SKM-1 treated with dmso at 0.1 percent for 144 hours (cell line): Measurements from ENCODE around the gene EFHC1.

Experiments used
- DNase-seq: peaks from one replicate; lab custom pipeline; 2025; ENCODE audit not compliant: unreplicated experiment; lab: John Stamatoyannopoulos, UW

EFHC1 gene

DNA sequence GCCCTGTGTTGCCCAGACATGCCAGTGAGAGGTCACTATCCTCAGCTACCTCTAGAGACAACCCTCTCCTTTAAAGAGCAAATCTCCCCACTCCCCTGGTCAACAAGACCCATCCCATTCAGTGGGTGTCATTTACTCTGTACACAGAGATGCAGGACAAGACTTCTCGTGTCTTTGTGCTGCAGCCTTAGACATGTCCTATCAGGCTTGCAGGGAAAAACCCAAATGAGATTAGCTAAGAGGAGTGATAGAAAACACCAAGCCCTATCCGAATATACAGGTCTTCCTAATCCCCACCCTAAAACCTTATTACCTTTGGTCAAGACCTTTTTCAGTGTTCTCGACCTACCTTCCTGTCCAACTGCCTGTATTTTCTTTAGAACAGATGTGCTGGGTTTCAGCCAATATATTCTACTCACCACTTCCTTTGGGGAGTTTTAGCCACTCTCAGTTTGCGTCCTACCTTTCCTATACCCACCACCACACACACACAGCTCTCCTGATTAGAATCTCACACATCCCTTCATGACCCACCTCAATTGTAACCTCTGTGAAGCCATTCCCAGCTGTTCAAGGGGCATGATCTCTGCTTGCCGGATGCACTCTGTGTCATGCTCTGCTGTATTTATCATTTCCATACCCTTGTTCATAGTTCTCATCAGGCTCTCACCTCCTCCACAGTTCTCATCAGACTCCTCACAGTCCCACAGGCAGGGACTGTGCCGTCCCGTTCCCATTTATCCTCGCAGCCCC lies 117.0 kb downstream of the EFHC1 start:
- DNase-seq = no peak

DNA sequence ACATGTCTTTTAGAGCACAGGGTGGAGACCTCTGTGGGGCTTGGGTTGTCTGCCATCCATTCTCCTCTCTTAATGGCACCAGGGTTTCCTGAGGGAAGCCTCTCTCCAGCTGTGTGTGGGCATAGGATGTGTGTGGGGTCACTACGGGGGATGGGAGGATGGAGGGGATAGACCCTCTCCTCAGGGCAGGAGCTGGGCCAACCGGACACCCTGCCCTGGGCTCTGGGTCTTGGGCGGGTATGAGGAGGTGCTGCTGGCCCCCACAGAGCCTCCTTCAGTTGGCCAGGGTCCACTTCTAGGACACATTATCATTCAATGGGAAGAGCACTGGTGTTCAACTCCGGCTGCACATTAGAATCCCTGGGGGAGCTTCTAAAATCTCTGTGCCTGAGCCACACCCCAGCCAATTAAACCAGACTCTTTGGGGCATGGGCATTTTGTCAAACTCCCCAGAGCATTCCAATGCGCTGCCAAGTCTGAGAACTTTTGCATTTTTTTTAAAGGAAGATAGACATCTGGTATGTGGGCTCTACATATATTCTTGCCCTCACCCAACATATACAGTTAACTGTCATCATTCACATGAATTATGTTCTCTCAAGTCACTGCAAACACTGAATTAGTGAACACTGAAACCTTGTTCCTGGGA lies 118.2 kb downstream of the EFHC1 start:
- DNase-seq = no peak

GRCh38 chr6:52538901-52539354 lies 118.8 kb downstream of the EFHC1 start:
- DNase-seq = no peak

- DNase-seq = no peak
Measured at GRCh38 chr6:52539607-52540006, 119.5 kb downstream of the EFHC1 start.

GRCh38 chr6:52540286-52540902 lies 120.3 kb downstream of the EFHC1 start:
- DNase-seq = no peak

DNA sequence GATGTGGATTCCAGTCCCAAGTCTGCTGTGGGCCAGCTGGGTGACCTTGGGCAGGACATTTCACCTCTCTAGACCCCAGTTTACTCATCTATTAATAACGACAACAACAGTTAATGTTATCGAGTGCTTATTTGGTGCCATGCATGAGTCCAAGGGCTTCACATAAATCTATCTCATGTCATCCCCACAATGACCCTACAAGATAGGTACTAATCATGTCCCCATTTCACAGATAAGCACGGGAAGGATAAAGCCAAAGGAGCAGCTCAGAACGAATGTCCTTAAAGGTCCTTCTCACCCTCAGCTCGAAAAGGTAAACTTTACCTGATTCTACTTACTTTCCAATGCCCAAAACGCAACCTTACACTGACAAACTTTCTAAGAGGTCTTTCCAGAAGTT lies 121.0 kb downstream of the EFHC1 start:
- no peak for DNase-seq

DNA sequence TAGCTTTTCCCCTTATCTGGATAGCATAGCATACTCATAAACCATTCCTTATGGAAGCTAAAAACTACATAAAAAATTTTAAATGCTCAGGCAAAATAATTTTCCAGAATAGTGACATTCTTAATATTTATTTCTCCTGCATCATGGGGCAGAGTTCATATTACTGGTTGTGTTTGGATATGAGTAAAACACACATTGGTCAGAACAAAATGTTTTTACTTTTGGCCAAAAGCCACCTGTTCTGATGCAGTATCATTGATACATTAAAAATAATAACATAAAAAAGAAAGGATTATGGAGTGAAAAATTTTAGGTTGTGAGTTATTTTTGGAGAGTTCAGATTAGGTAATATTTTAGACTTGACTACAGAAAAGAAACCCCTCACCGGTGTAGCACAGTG lies 123.1 kb downstream of the EFHC1 start:
- no peak for DNase-seq

DNA sequence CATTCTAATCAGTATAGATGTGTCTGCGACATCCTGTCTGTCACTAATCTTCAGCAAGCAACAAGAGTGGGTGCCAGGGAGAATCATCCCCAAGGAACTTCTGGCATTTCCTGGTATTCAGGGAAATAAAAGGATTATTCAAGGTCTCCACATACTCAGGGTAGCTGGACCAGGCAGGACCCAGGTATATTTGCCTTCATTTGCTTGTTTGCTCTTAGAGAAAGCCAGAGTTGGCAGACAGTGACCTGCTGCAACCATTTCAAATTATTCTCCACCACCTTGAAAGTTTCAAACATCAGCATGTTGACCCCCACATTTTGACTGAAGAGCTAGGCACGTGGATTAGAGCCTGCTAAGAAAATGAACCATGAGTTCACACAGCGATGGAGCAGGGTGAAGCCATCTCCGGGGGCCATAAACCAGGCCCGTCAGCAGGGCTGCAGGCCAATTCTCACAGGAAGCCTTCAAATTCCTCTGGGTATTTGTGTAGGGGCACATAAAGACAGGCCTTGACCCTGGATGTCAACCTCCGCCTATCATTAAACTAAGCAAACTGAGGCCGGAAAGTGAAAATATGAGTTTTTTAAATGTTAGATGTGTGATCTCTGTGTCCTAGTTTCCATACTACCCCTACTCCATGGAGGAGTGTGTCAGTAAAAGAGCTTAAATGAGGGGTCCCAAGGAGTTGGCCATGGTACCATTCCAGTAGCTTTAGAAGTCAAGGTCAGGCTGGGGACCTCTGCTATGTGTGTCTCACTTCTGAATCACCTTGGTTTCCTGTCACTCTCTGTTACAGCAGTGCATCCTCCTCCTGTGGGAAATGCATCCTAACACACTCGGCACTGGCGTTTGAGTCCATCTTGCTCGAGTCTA lies 123.8 kb downstream of the EFHC1 start:
- no peak for DNase-seq

DNA sequence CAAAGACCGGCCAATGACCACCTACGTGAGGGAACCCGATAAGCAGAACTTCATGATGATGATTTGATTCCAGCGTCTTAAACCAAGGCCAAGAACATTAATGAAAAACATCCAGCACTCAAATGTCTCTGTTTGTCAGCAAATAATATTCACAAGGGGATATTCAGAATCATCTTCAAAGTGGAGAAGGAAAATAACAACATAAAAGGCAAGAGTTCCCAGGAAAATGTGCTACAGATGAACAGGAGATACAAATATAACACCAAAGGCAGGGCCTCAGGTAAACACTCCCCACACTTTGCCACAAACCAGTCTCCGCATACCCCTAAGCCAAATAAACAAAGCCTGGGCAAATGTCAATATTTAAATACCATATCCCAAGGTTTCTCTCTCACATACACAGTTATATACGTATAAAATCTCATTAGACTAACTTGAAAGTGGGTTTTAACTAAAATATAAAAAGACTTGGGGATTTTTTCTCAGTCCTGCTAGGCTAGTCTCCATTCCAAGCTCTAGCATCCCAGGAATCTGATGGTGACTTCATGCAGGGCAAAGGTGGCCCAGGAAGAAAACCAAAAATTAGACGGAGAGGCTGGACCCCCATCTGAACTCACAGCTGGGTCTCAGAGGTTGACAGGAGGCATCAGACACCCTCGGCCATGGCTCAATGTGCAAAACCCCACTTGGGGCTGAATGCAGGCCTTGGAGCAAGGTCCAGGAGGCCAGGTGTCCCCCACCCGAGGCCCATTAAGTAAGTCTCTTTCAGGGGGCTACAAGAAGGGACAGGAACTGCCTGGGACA lies 124.7 kb downstream of the EFHC1 start:
- DNase-seq = no peak

- no peak for DNase-seq
Measured at GRCh38 chr6:52545406-52546119, 125.4 kb downstream of the EFHC1 start.

DNA sequence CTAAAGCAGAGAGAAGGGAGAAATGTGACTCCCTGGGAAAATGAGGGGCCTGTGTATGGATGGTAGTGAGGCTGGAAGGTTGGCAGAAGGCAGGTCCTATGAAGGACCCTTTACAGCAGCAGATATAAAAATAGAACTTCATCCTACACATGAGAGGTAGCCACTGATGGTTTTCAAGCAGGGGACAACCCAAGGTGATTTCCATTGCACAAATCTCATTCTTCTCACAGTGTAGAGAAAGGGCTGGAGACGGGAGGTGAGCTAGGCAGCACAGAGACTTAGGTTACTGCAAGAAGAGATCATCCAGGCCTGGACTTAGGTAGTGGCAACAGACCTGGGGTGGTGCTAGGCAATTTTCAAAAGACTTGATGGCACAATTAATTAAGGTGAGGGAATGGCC lies 126.0 kb downstream of the EFHC1 start:
- DNase-seq = no peak

- DNase-seq = no peak
Measured at GRCh38 chr6:52546678-52547077, 126.5 kb downstream of the EFHC1 start.

DNA sequence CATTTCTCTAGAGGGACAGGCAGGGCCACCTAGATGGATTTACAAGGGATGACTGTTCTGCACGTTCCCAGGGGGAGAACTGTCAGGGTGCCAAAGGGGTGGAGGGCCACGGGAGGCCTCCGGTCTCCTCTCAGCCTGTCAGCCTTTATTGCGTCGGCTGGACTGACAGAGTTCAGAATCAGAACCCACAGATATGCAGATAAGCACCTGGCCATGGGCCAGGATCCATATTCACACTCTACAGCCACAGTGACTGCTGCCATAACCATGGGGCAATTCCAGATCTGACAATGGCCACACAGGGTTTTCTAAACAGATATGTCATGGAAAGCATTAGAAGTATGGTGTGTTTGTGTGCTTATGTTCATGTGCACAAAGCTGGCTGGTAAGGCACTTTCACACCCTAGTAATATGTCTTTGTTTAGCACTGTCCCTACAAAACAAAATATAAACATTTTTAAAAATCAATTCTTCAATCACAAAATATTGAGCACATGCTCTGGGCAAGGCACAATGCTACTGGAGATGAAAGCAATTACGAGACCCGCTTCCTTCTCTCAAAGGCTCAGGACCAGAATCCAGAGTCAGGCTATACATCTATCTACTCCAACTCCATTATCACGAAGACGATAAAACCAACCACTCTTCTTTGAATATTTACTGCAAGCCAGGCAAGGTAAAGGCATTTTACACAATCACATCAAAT lies 127.7 kb downstream of the EFHC1 start:
- no peak for DNase-seq

GRCh38 chr6:52548353-52548713 lies 128.2 kb downstream of the EFHC1 start:
- DNase-seq = peak; percentile 70

DNA sequence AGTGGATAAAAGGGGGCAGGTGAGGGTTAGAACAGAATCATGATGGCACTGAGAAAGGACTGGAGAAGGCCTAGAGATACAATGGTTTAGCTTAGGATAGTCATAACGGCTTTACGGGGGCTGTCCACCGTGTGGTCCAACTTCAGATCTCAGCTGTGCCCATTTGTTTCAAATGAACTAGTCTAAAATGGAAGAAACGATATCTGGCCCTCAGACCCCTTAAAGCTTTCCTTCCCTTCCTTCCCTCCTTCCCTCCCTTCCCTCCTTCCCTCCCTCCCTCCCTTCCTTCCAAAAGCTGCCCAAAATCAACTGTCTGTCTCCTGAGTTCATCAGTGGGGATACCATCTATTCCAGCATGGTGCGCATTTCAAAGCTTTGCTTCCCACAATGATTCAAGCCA lies 128.9 kb downstream of the EFHC1 start:
- no peak for DNase-seq

- DNase-seq = no peak
Measured at GRCh38 chr6:52549428-52549827, 129.3 kb downstream of the EFHC1 start.

DNA sequence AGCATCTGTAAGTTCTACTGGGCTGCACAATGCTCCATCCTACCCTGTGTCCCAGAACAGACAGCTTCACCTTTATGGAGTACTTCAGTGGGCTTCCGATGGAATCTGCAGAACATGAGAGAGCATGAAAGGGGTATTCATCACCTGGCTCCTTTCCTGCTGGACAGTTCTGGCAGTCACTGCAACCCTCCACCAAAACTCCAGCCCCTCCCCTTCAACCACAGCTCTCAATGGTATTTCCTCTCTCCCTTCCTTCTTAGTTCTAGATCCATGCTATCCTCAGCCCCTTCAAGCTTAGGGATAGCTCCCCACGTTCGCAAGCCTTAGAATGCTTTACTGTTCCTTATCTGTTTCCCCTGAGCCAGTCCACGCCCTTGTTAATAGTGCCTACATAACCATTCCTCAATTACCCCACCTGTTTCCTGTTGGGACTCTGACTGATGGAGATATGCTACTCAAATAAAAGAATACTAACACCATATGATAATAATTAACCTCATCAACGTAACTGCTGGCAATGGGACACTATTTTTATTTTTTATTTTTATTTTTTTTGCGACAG lies 130.0 kb downstream of the EFHC1 start:
- no peak for DNase-seq

GRCh38 chr6:52550870-52551269 lies 130.7 kb downstream of the EFHC1 start:
- DNase-seq = no peak
